Myocyte (in vitro differentiated cells): Measurements from ENCODE around the gene NIN. TPM values are rescaled to one million over a fixed set of nuclear protein-coding genes. Genes with fewer than 3 reads are reported as not detected.
A peak's percentile ranks its signal among the peaks of the same experiment; 100 is the strongest.
"Not testable (repeated sequence)": the region's sequence is repeated elsewhere in the genome, so short reads cannot be mapped to it uniquely, and the experiment has no call there.

Source experiments
- DNase-seq: peaks from one replicate; pipeline ENCODE4 v3.0.0-alpha.2; 2012; ENCODE audit warnings: low read depth
- total RNA-seq: library from RNA; depleted of rRNA; stranded (reverse); fragments of >200 nt; gene quantifications from 2 replicates; pipeline ENCODE4 v1.2.3, GENCODE V29; 2014

NIN gene
- total RNA-seq, 1 donor from 2014 or later: 43.3 TPM

GRCh38 chr14:50821510-50822464 lies 9.2 kb downstream of the NIN start:
- DNase-seq: no peak

- no peak for DNase-seq
Measured at GRCh38 chr14:50820786-50821509, 10.0 kb downstream of the NIN start.

GRCh38 chr14:50819303-50819702 lies 11.7 kb downstream of the NIN start:
- not testable (repeated sequence) for DNase-seq

- DNase-seq: peak; percentile 52
Measured at GRCh38 chr14:50816395-50817047, 14.4 kb downstream of the NIN start.

- not testable (repeated sequence) for DNase-seq
Measured at GRCh38 chr14:50815526-50815925, 15.4 kb downstream of the NIN start.

GRCh38 chr14:50815058-50815457 lies 15.9 kb downstream of the NIN start:
- DNase-seq: not testable (repeated sequence)

GRCh38 chr14:50814161-50814560 lies 16.8 kb downstream of the NIN start:
- DNase-seq: no peak

GRCh38 chr14:50813544-50813863 lies 17.5 kb downstream of the NIN start:
- DNase-seq: no peak

- DNase-seq: no peak
Measured at GRCh38 chr14:50812856-50813543, 18.0 kb downstream of the NIN start.

- no peak for DNase-seq
Measured at GRCh38 chr14:50812180-50812579, 18.8 kb downstream of the NIN start.

- DNase-seq: no peak
Measured at GRCh38 chr14:50808053-50808452, 22.9 kb downstream of the NIN start.

- DNase-seq: peak; percentile 40
Measured at GRCh38 chr14:50806241-50806933, 24.6 kb downstream of the NIN start.

- no peak for DNase-seq
Measured at GRCh38 chr14:50805396-50805795, 25.6 kb downstream of the NIN start.

GRCh38 chr14:50804181-50804721 lies 26.7 kb downstream of the NIN start:
- peak; percentile 65 for DNase-seq

GRCh38 chr14:50801706-50802105 lies 29.3 kb downstream of the NIN start:
- no peak for DNase-seq

GRCh38 chr14:50800032-50800431 lies 30.9 kb downstream of the NIN start:
- DNase-seq: no peak

- DNase-seq: no peak
Measured at GRCh38 chr14:50798048-50798421, 32.9 kb downstream of the NIN start.

- DNase-seq: no peak
Measured at GRCh38 chr14:50797250-50798047, 33.5 kb downstream of the NIN start.

GRCh38 chr14:50796390-50796789 lies 34.6 kb downstream of the NIN start:
- DNase-seq: peak; percentile 29

GRCh38 chr14:50795909-50796308 lies 35.1 kb downstream of the NIN start:
- DNase-seq: no peak
